Measurements from ENCODE around the gene KRTAP4-7. TPM values are rescaled to one million over a fixed set of nuclear protein-coding genes. Genes with fewer than 3 reads are reported as not detected.

Gene KRTAP4-7
- total RNA-seq, 3 donors from 2014 or later = not detected

GRCh38 chr17:41067281-41067680 is 16.7 kb upstream of the KRTAP4-7 start:
- TF ChIP-seq CTCF (IDR thresholded peaks at IDR 0.05) = no peak
- Histone ChIP-seq H3K4me1 (ENCODE audit: low read depth) (no peaks in the 10 kb centered on the region), H3K4me3 (no peak overlapping the region), H3K9me3 (no peaks in the 10 kb centered on the region), H3K36me3 (ENCODE audit: low read depth) (no peaks in the 10 kb centered on the region)
- no peak for ATAC-seq
- DNase-seq = no peak
- intact Hi-C loops (cut with DNase I, micrococcal nuclease) = no loop called here

GRCh38 chr17:41069031-41069430 is 14.9 kb upstream of the KRTAP4-7 start:
- DNase-seq = no peak
- Histone ChIP-seq H3K4me1 (ENCODE audit: low read depth) (no peaks in the 10 kb centered on the region), H3K9me3 (no peaks in the 10 kb centered on the region), H3K4me3 (no peak overlapping the region), H3K36me3 (ENCODE audit: low read depth) (no peaks in the 10 kb centered on the region)
- intact Hi-C loops (cut with DNase I, micrococcal nuclease) = no loop called here
- ATAC-seq = no peak
- TF ChIP-seq CTCF (IDR thresholded peaks at IDR 0.05) = no peak

GRCh38 chr17:41071606-41072360 is 12.2 kb upstream of the KRTAP4-7 start:
- Histone ChIP-seq H3K9me3 (no peaks in the 10 kb centered on the region), H3K4me3 (no peak overlapping the region), H3K4me1 (ENCODE audit: low read depth) (no peaks in the 10 kb centered on the region), H3K36me3 (ENCODE audit: low read depth) (no peaks in the 10 kb centered on the region)
- DNase-seq (no peak), ATAC-seq (no peak)
- TF ChIP-seq CTCF (IDR thresholded peaks at IDR 0.05) = no peak
- intact Hi-C loops (cut with DNase I, micrococcal nuclease) = no loop called here

GRCh38 chr17:41073676-41074075 is 10.3 kb upstream of the KRTAP4-7 start:
- intact Hi-C loops (cut with DNase I, micrococcal nuclease) = no loop called here
- ATAC-seq = no peak
- no peak for DNase-seq
- TF ChIP-seq CTCF (IDR thresholded peaks at IDR 0.05) = no peak
- Histone ChIP-seq H3K36me3 (ENCODE audit: low read depth) (no peaks in the 10 kb centered on the region), H3K4me1 (ENCODE audit: low read depth) (no peaks in the 10 kb centered on the region), H3K9me3 (no peaks in the 10 kb centered on the region), H3K4me3 (no peak overlapping the region)

- no peak for ATAC-seq
- intact Hi-C loops (cut with DNase I, micrococcal nuclease) = no loop called here
Measured at GRCh38 chr17:41076788-41077187, 7.2 kb upstream of the KRTAP4-7 start.

More at GRCh38 chr17:41076788-41077187, 7.2 kb upstream of the KRTAP4-7 start:
- Histone ChIP-seq H3K36me3 (ENCODE audit: low read depth) (no peaks in the 10 kb centered on the region), H3K4me1 (ENCODE audit: low read depth) (no peaks in the 10 kb centered on the region), H3K9me3 (no peaks in the 10 kb centered on the region), H3K4me3 (no peak overlapping the region)
- no peak for DNase-seq
- TF ChIP-seq CTCF (IDR thresholded peaks at IDR 0.05) = no peak
